Mucosa of rectum (tissue), 2 donors: ENCODE results near the gene EFNA5.

Experiments used
- H3K27ac ChIP-seq, 2 donors: one replicate each; pipeline ENCODE4 v1.7.0; 2013; ENCODE audit warnings: inconsistent platforms in 2 of 2, low read depth in 2 of 2, low read length in 2 of 2
- H3K27me3 ChIP-seq, 2 donors: one replicate each; pipeline ENCODE4 v1.7.0; 2013; ENCODE audit warnings: low read length in 2 of 2; ENCODE audit not compliant: control insufficient read depth in 2 of 2, insufficient read depth in 2 of 2
- H3K36me3 ChIP-seq, 2 donors: one replicate each; pipeline ENCODE4 v1.7.0; 2013; ENCODE audit warnings: low read length in 2 of 2; ENCODE audit not compliant: control insufficient read depth in 2 of 2, insufficient read depth in 2 of 2
- H3K4me1 ChIP-seq, 2 donors: one replicate each; pipeline ENCODE4 v1.7.0; 2013; ENCODE audit warnings: low read length in 2 of 2, mild to moderate bottlenecking in 1 of 2; ENCODE audit not compliant: control insufficient read depth in 2 of 2, insufficient read depth in 2 of 2
- H3K4me3 ChIP-seq, 2 donors: one replicate each; pipeline ENCODE4 v1.7.0; 2013; ENCODE audit warnings: low read length in 2 of 2
- H3K9ac ChIP-seq, 2 donors: one replicate each; pipeline ENCODE4 v1.7.0; 2013; ENCODE audit warnings: low read length in 2 of 2, low read depth in 1 of 2, mild to moderate bottlenecking in 1 of 2
- H3K9me3 ChIP-seq, 2 donors: one replicate each; pipeline ENCODE4 v1.7.0; 2013; ENCODE audit warnings: low read length in 2 of 2; ENCODE audit not compliant: control insufficient read depth in 2 of 2
- donor health status: healthy.
- donor health status: Normal muscosa, but diverticular disease.

EFNA5 gene

DNA sequence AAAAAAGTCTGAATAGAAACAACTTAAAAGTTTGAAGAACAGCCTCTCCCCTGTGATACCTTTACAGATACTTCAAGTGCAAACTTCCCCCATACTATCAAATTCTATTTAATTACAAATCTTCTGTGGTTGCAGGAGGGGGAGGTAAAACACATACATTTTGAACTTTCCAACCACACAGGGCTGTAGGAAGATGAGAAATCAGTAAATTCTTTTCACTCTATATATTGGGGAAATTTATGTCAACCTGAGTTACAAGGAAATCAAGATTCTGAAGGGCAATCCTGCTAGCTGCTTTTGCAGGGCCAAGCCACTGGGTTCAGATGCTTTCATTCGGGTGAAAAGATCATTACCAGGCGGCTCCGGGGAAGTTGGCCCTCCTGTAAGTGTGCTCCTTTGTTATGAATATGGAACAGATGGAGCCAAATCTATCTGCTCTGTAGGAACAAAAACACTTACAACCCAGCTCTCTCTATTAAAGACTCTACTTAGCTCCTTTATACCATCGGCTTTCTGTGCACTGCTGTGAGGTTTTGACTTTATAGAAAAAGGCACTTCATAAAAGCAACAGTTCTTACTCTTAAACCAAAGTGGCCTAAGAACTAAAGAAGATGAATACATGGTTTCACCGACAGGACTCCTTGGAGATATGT lies 269.1 kb downstream of the EFNA5 start:
- Histone ChIP-seq H3K4me1 (no peaks in the 10 kb centered on the region), H3K36me3 (no peaks in the 10 kb centered on the region), H3K9ac (no peak overlapping the region), H3K9me3 (no peaks in the 10 kb centered on the region), H3K4me3 (no peak overlapping the region), H3K27me3 (no peaks in the 10 kb centered on the region), H3K27ac (no peak overlapping the region)

DNA sequence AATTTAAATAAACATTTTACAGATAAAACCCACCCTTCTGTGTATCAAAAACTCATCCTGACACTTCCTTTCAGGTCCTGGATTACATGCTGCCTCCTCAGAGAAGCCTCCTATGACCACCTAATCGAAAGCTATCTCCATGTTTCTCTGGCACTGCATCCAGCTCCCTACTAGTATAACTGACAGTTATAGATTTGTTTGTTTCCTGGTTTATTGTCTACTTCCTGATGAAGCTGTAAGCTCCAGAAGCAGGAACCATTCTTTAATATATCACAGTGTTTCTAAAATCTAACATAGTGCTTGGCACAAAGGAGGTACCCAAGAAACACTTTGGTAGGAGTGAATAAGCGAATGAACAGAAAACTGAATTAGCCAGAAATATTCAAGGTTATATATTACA lies 270.4 kb downstream of the EFNA5 start:
- Histone ChIP-seq H3K9ac (no peak overlapping the region), H3K4me3 (no peak overlapping the region), H3K36me3 (no peaks in the 10 kb centered on the region), H3K27me3 (no peaks in the 10 kb centered on the region), H3K4me1 (no peaks in the 10 kb centered on the region), H3K9me3 (no peaks in the 10 kb centered on the region), H3K27ac (no peak overlapping the region)

DNA sequence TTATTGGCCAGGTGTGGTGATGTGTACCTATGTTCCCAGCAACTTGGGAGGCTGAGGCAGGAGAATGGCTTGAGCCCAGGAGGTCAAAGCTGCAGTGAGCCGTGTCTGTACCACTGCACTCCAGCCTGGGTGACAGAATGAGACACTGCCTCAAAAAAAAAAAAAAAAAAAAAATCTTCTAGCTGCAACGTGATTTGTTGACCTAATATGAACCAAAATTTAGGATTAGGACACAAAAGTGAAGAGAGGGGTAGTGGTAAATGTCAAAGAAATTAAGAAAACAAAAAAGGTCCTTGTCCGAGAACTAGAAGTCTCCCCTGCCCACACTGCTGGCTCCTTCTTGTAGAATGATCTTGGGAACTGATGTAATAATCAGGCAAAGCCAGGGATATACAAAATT lies 272.0 kb downstream of the EFNA5 start:
- Histone ChIP-seq H3K36me3 (no peaks in the 10 kb centered on the region), H3K4me3 (no peak overlapping the region), H3K27ac (no peak overlapping the region), H3K9ac (no peak overlapping the region), H3K27me3 (no peaks in the 10 kb centered on the region), H3K9me3 (no peaks in the 10 kb centered on the region), H3K4me1 (no peaks in the 10 kb centered on the region)

DNA sequence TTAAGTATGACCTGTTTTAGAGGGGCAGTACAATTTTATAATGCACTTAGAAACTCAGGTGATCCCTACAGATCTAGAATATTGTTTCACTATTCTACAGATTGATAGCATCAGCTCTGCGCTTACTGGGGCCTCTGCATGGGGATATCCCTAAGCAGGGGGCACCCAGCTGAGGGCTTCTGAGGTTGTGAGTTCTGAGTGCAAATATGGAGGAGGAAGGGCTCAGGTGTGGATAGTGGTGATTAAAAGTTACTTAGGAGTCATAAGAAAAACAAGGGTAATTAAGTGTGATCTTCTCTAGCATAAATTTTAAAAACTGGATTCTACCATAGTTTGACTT lies 274.4 kb downstream of the EFNA5 start:
- Histone ChIP-seq H3K9me3 (no peaks in the 10 kb centered on the region), H3K9ac (no peak overlapping the region), H3K27ac (no peak overlapping the region), H3K4me1 (no peaks in the 10 kb centered on the region), H3K4me3 (no peak overlapping the region), H3K27me3 (no peaks in the 10 kb centered on the region), H3K36me3 (no peaks in the 10 kb centered on the region)

DNA sequence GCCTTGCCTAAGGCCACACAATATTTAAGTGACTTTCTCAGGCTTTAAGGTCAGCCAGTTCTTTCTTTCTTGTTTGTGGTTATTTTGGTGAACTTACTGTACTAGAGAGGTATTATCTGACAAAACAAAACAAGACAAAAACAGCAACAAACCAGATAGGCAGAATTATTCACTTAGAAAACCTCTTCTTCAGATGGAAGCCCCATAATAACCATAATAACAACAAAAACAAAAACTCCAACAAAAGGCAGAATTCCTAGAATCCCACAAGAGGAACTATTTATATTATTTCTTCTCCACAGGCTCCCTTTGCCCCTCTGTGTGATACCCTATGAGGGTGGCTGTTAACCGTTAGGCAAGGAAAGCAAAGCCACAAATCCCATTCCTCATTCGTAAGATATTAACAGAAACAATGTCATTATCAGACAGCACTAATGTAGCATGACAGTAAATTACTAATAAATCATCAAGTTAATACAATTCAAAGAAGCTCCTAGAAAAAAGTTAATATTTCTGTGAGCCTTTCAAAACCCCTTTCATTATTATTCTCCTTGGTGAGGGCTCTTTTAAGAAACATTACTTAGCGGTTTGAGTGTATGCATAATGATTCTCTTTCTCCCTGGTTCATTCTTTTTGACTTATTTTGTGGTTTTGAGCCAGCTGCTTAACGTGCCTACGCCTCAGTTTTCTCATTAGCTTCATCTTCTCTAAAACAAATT lies 274.9 kb downstream of the EFNA5 start:
- no peaks in the 10 kb centered on the region for H3K36me3 ChIP-seq
- H3K9ac ChIP-seq: no peak overlapping the region
- no peaks in the 10 kb centered on the region for H3K9me3 ChIP-seq
- no peaks in the 10 kb centered on the region for H3K27me3 ChIP-seq
- H3K4me1 ChIP-seq: no peaks in the 10 kb centered on the region
- H3K4me3 ChIP-seq: no peak overlapping the region
- H3K27ac ChIP-seq: no peak overlapping the region

DNA sequence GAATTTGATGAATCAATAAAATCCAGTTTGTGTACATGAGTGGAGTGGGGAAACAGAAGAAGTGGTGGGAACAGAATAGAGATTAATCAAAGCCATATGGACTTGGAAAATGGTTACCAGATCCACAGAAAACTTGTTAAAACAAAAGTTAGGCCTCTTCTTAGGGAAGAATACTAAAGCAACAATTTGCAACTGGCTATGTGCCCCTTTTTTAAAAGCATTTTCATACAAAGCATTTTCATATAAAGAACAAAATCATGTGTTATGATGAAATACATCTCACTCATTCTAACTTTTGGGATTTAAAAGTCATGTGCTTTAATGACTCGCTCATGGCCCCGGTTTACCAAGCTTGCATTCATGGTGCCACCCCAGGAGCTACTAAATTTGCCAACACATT lies 276.9 kb downstream of the EFNA5 start:
- Histone ChIP-seq H3K4me1 (peaks cover 11% of the 10 kb centered on the region in 2 donors), H3K9me3 (no peaks in the 10 kb centered on the region), H3K9ac (no peak overlapping the region), H3K27me3 (no peaks in the 10 kb centered on the region), H3K27ac (no peak overlapping the region), H3K4me3 (no peak overlapping the region), H3K36me3 (no peaks in the 10 kb centered on the region)

DNA sequence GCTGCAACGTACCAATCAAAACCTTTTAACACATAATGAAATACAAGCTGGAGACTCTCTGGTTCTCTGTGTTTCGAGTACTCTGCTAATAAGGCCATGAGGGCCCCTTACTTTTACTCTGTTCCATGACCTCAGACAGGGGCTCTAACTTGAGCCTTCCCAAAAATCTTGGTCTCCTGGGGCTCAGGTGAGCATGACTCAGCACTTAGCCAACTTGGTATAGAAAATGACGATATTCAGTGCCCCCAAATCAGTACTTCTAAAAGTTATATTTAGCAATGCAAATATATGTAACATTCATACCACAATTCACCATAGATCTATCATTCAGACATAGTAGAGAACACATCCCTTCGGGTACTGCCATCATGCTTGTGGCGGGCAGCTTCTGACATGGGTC lies 278.9 kb downstream of the EFNA5 start:
- H3K9me3 ChIP-seq: no peaks in the 10 kb centered on the region
- no peaks in the 10 kb centered on the region for H3K27me3 ChIP-seq
- no peak overlapping the region for H3K9ac ChIP-seq
- no peak overlapping the region for H3K4me3 ChIP-seq
- H3K4me1 ChIP-seq: peaks cover 11 to 15% of the 10 kb centered on the region in 2 donors
- H3K27ac ChIP-seq: no peak overlapping the region
- no peaks in the 10 kb centered on the region for H3K36me3 ChIP-seq

DNA sequence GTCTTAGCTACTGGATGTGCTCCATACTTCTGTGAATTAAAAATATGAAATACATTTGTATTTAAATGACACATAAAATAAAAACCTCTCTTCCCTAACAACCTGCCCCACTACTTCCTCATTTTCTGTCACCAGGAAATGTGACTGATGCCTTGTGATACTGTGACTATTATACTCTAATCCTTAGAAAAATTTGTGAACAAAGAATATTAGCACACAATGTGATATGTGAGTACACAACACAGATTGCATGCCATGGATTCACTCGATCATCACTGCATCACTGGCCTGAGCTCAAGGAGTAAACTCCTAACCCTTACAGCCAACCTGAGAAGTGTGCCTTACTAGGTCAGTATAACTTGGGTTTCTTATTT lies 281.0 kb downstream of the EFNA5 start:
- H3K36me3 ChIP-seq: no peaks in the 10 kb centered on the region
- no peaks in the 10 kb centered on the region for H3K9me3 ChIP-seq
- no peak overlapping the region for H3K9ac ChIP-seq
- H3K4me1 ChIP-seq: peaks cover 11 to 15% of the 10 kb centered on the region in 2 donors
- H3K4me3 ChIP-seq: no peak overlapping the region
- no peaks in the 10 kb centered on the region for H3K27me3 ChIP-seq
- no peak overlapping the region for H3K27ac ChIP-seq

DNA sequence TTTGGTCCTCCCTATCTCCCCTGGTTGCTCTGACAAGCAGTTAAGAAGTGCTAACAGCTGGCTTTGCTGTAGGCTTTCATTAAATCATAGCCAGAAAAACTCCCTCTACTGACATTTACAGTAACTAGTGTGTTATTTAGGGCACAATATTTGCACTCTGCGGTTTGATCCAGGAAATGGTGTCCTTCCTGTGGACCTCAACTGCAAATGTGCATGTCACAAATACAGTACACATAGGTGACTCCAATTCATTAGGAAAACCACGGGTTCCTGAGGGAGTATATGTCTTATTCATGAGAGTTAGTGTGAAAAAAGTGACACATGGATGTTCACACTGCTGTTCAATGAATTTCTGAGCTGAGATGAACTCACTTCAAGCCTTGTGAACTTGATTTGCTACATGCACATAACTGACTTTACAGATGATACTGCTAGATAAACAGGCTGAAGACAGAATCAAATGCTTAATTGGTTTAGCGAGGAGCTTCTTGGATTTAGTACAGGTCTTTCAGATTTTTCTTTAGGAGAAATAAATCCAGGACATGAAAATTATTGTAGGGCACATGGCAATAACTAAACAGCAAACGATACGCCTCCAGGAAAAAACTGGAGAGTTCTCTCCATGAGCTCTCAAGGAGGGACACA lies 281.5 kb downstream of the EFNA5 start:
- Histone ChIP-seq H3K36me3 (no peaks in the 10 kb centered on the region), H3K9ac (peak overlapping the region in 1 of 2 donors; percentile 22), H3K4me1 (peaks cover 11 to 15% of the 10 kb centered on the region in 2 donors), H3K4me3 (peak overlapping the region; percentile 29 to 40), H3K27ac (no peak overlapping the region), H3K27me3 (peaks cover 0 to 2% of the 10 kb centered on the region in 2 donors), H3K9me3 (no peaks in the 10 kb centered on the region)

DNA sequence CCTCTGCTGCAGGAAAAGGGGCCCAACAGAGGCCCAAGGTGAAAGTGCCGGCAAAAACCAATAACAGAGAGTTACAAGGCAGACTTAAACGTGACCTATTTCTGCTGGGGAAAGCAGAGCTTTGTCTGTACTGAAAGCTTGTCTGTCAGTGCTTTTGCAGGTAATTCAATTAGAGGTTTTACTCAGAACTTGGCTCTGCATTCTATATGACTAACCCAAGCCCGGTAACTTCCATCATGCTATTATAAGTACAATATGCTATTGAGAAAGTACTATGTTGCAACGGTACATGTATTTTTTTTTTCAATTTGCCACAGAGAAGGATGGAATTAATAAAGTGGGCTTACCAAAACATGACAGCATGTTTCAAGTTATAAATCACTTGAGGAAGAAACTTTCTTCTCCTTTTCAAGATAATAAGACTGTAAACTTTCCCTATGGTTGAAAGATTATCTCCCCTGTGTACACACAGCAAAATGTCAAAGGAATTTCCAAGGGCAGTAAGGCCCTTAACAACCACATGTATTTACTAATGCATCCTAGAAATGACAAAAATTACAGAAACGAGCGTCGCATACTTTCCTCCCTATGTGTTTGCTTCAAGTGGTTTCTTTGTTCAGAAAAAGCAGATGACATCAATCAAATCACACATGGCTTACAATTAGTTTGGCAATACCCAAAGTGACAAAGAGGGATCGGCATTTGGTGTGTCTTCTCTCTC lies 282.4 kb downstream of the EFNA5 start:
- no peak overlapping the region for H3K4me3 ChIP-seq
- H3K9ac ChIP-seq: no peak overlapping the region

More for the DNA sequence above, 282.4 kb downstream of the EFNA5 start:
- peaks cover 0 to 2% of the 10 kb centered on the region in 2 donors for H3K27me3 ChIP-seq
- peaks cover 11 to 15% of the 10 kb centered on the region in 2 donors for H3K4me1 ChIP-seq
- H3K9me3 ChIP-seq: no peaks in the 10 kb centered on the region
- H3K36me3 ChIP-seq: no peaks in the 10 kb centered on the region
- H3K27ac ChIP-seq: no peak overlapping the region
